H1 (cell line): ENCODE results near the gene OR4N2.

ENCODE experiments used
- ATF2 ChIP-seq: IDR thresholded peaks from 2 replicates; pipeline ENCODE4 v1.6.1; 2012; ENCODE audit warnings: low read length, inconsistent platforms
- ATF3 ChIP-seq: IDR thresholded peaks from 2 replicates; pipeline ENCODE4 v1.6.1; 2011; ENCODE audit warnings: low read depth, mild to moderate bottlenecking, low read length; ENCODE audit not compliant: insufficient read depth
- BRCA1 ChIP-seq: IDR thresholded peaks from 2 replicates; pipeline ENCODE4 v1.6.1; 2012; ENCODE audit warnings: low read depth, low read length, improper control_type of control experiment
- CEBPB ChIP-seq: IDR thresholded peaks from 2 replicates; pipeline ENCODE4 v1.6.1; 2012; ENCODE audit warnings: low read depth, low read length
- CHD1 ChIP-seq: IDR thresholded peaks from 2 replicates; pipeline ENCODE4 v1.6.1; 2012; ENCODE audit warnings: low read depth, low read length, improper control_type of control experiment
- CREB1 ChIP-seq: IDR thresholded peaks from 2 replicates; pipeline ENCODE4 v1.6.1; 2012; ENCODE audit warnings: inconsistent platforms
- CTCF ChIP-seq, 3 experiments: IDR thresholded peaks; 1 replicate in 2 of 3; 2 replicates in 1 of 3; pipeline versions ENCODE4 v1.5.1 to v1.6.1; 2011; ENCODE audit warnings: low read length in 3 of 3, mild to moderate bottlenecking in 3 of 3, inconsistent platforms in 2 of 3, low read depth in 1 of 3, moderate library complexity in 1 of 3; ENCODE audit not compliant: insufficient read depth in 1 of 3; ENCODE audit errors: control extremely low read depth in 1 of 3
- EZH2 ChIP-seq: fragments of 200-600 bp; sonication (generic); IDR thresholded peaks from 2 replicates; pipeline ENCODE4 v1.7.1; 2012; ENCODE audit warnings: low read depth, mild to moderate bottlenecking, moderate library complexity, low read length, inconsistent platforms; ENCODE audit not compliant: severe bottlenecking
- HDAC6 ChIP-seq: IDR thresholded peaks from one replicate; pipeline ENCODE4 v1.7.1; 2012; ENCODE audit warnings: low read depth, mild to moderate bottlenecking, inconsistent platforms, low read length, moderate library complexity
- JUND ChIP-seq: IDR thresholded peaks from 2 replicates; pipeline ENCODE4 v1.6.1; 2011; ENCODE audit warnings: mild to moderate bottlenecking, improper control_type of control experiment, low read length
- POLR2AphosphoS5 ChIP-seq: IDR thresholded peaks from 2 replicates; pipeline ENCODE4 v1.6.1; 2011; ENCODE audit warnings: low read depth, low read length
- TAF1 ChIP-seq: IDR thresholded peaks from 2 replicates; pipeline ENCODE4 v1.6.1; 2011; ENCODE audit warnings: mild to moderate bottlenecking, low read depth, low read length
- TCF12 ChIP-seq: IDR thresholded peaks from 2 replicates; pipeline ENCODE4 v1.6.1; 2011; ENCODE audit warnings: low read depth, mild to moderate bottlenecking, low read length

GRCh38 chr14:19800282-19801117, 3.1 kb upstream of the OR4N2 start:
- TF ChIP-seq CTCF (IDR thresholded peaks at IDR 0.05; ENCODE audit: control extremely low read depth in 1 of 3, insufficient read depth in 1 of 3, low read depth in 1 of 3, low read length in 3 of 3) (no peak), JUND (no peak), EZH2 (no peak), CEBPB (no peak), TCF12 (no peak), CHD1 (no peak), HDAC6 (no peak), BRCA1 (no peak), TAF1 (no peak), ATF3 (no peak), ATF2 (no peak), CREB1 (no peak), POLR2AphosphoS5 (no peak)
